NCI-H460 (cell line): ENCODE data around the gene SYNE2. TPM values are rescaled to one million over a fixed set of nuclear protein-coding genes. Genes with fewer than 3 reads are reported as not detected.

Source experiments
- small RNA-seq, 2 experiments: library from RNA; depleted of rRNA; stranded (forward); fragments of <200 nt; gene quantifications; one replicate each; pipeline ENCODE3, GENCODE V24; 2014
- total RNA-seq: library from RNA; depleted of rRNA; stranded (reverse); fragments of >200 nt; shearing (Covaris generic); gene quantifications from 2 replicates; pipeline ENCODE4 v1.2.3, GENCODE V29; 2014; rRNA removed

The SYNE2 gene
- total RNA-seq, 1 experiment from 2014 or later: 9.1 TPM

Small RNAs within 50 kb of the gene (small RNA-seq; reads per million reads assigned to genes)
- gene MIR548H1 (0 reads per million in 2 experiments), gene RF00019 (0 reads per million in 2 experiments), gene RPS28P1 (0 reads per million in 2 experiments)

Other genes with a start within 250 kb of the SYNE2 start
- 22.9 and 23.8 TPM in 2 replicates for gene WDR89, start 211.1 kb upstream of the SYNE2 start, total RNA-seq
- 45.3 and 46.0 TPM in 2 replicates for gene SGPP1, start 124.9 kb upstream of the SYNE2 start, total RNA-seq